Ishikawa (cell line): Measurements from ENCODE around the gene DKK1.

Experiments
- CEBPB ChIP-seq: IDR thresholded peaks from 2 replicates; pipeline ENCODE4 v1.6.1; 2012
- TAF1 ChIP-seq: IDR thresholded peaks from 2 replicates; pipeline ENCODE4 v1.6.1; 2012; ENCODE audit warnings: low read depth, mild to moderate bottlenecking
- TF ChIP-seq, protein P1 (sequence below): IDR thresholded peaks from 2 replicates; pipeline ENCODE4 v1.6.1; 2012

DNA sequence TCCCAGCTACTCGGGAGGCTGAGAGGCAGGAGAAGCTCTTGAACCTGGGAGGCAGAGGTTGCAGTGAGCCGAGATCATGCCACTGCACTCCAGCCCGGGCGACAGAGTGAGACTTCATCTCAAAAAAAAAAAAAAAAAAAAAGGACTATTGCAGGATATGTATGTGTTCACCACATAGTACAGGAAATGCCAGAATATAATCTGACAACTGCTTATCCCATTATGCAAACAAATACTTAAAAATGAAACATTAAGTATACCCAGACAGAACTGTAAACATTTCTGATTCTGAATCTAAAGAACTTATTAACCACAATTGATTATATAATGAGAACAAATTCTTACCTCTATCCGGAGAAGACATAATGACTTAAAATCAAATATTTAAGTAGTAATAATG lies 18.7 kb downstream of the DKK1 start:
- TF ChIP-seq, protein P1, sequence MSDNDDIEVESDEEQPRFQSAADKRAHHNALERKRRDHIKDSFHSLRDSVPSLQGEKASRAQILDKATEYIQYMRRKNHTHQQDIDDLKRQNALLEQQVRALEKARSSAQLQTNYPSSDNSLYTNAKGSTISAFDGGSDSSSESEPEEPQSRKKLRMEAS: no peak
- TF ChIP-seq TAF1 (no peak), CEBPB (no peak)
